Spleen (tissue), 11 donors: ENCODE data around the gene C21orf91. TPM values are rescaled to one million over a fixed set of nuclear protein-coding genes. Genes with fewer than 3 reads are reported as not detected.

ENCODE experiments used
- DNase-seq: peaks from one replicate; pipeline ENCODE4 v3.0.0-alpha.2; 2020
- H3K27ac ChIP-seq, 8 donors: fragments of 200-600 bp; sonication (generic) in 7 of 8; 1 replicate in 4 of 8; 2 replicates in 4 of 8; pipeline versions ENCODE4 v1.5.0 to v1.8.0; 2016 to 2021; ENCODE audit warnings: inconsistent platforms in 4 of 8, mild to moderate bottlenecking in 4 of 8, moderate library complexity in 1 of 8
- H3K27me3 ChIP-seq, 7 donors: fragments of 200-600 bp; sonication (generic) in 6 of 7; replicated peaks in 1 of 7; 1 replicate in 4 of 7; 2 replicates in 3 of 7; pipeline versions ENCODE4 v1.5.0 to v1.8.0; 2016 to 2021; ENCODE audit warnings: inconsistent platforms in 3 of 7, mild to moderate bottlenecking in 1 of 7
- H3K36me3 ChIP-seq, 6 donors: fragments of 200-600 bp; sonication (generic) in 5 of 6; 1 replicate in 4 of 6; 2 replicates in 2 of 6; pipeline versions ENCODE4 v1.5.0 to v1.8.0; 2016 to 2021; ENCODE audit warnings: inconsistent platforms in 2 of 6
- H3K4me1 ChIP-seq, 6 donors: fragments of 200-600 bp; sonication (generic) in 5 of 6; 1 replicate in 3 of 6; 2 replicates in 3 of 6; pipeline versions ENCODE4 v1.5.0 to v1.8.0; 2016 to 2021; ENCODE audit warnings: inconsistent platforms in 3 of 6
- H3K4me3 ChIP-seq, 8 donors: fragments of 200-600 bp; sonication (generic) in 7 of 8; 1 replicate in 4 of 8; 2 replicates in 4 of 8; pipeline versions ENCODE4 v1.5.0 to v1.8.0; 2016 to 2021; ENCODE audit warnings: inconsistent platforms in 4 of 8, mild to moderate bottlenecking in 4 of 8, moderate library complexity in 2 of 8
- H3K9me3 ChIP-seq, 8 donors: fragments of 200-600 bp; sonication (generic) in 7 of 8; 1 replicate in 4 of 8; 2 replicates in 4 of 8; pipeline versions ENCODE4 v1.5.0 to v1.8.0; 2016 to 2021; ENCODE audit warnings: inconsistent platforms in 4 of 8
- CTCF ChIP-seq, 11 experiments: fragments of 200-600 bp in 7 of 11; fragments of 450-650 bp in 4 of 11; sonication (generic) in 4 of 11; IDR thresholded peaks in 8 of 11; conservative IDR thresholded peaks in 3 of 11; 1 replicate in 7 of 11; 2 replicates in 4 of 11; pipeline versions ENCODE4 v1.4.0 to v1.8.0; 2016 to 2021; ENCODE audit warnings: antibody characterized with exemption in 11 of 11, inconsistent platforms in 4 of 11, mild to moderate bottlenecking in 1 of 11
- POLR2A ChIP-seq, 3 donors: fragments of 450-650 bp; IDR thresholded peaks; one replicate each; pipeline ENCODE4 v1.5.1; 2017; ENCODE audit warnings: antibody characterized with exemption in 3 of 3, mild to moderate bottlenecking in 1 of 3
- POLR2AphosphoS5 ChIP-seq, 3 donors: sonication (generic); formaldehyde crosslinking; IDR thresholded peaks; one replicate each; pipeline ENCODE4 v1.5.1; 2017; ENCODE audit warnings: antibody characterized with exemption in 3 of 3
- WGBS, 5 donors: extraction: QIAGEN DNeasy Blood & Tissue Kit in 3 of 5; methylation state at CpG; one replicate each; pipeline versions ENCODE4 v1.1.5 to v1.1.7; 2013 to 2018; 5-methylcytosine and 5-hydroxymethylcytosine counted together
- intact Hi-C: fragments of 100-400 bp; cut with DNase I; formaldehyde crosslinking; loops from one replicate; pipeline ENCODE4 v1.15.0; 2023; ENCODE audit warnings: low total_unique reads
- polyA plus RNA-seq, 3 donors: library from polyadenylated mRNA; stranded (reverse); fragments of 200-250 nt; gene quantifications; one replicate each; pipeline ENCODE4 v1.2.1, GENCODE V29; 2013
- total RNA-seq, 7 donors: library from RNA; depleted of rRNA in 3 of 7; stranded (reverse); fragments of >200 nt in 3 of 7; fragmentation: NEBNext Ultra II Directional in 4 of 7; extraction: Animal tissue kit (Norgen Biotek cat#: 25700) in 4 of 7; gene quantifications; one replicate each; pipeline versions ENCODE4 v1.1.0 to v1.2.1, GENCODE V29; 2016 to 2021
- donor health status: healthy with polysubstance abuse.
- donor health status: DM: no; HTN: no; CAD: no; lungs with moderate emphysema.
- donor health status: DM: no; HTN: no; CAD: no.
- donor health status: Bipolar disorder and iron deficiency.
- donor health status: healthy.
- donor health status: DM: no; HTN: no; CAD: no.
- donor health status: DM: yes; HTN: yes; CAD: no.

C21orf91 gene
- total and polyA plus RNA-seq, 10 donors: 4.2 to 28.6 (median 17.9) TPM

DNA sequence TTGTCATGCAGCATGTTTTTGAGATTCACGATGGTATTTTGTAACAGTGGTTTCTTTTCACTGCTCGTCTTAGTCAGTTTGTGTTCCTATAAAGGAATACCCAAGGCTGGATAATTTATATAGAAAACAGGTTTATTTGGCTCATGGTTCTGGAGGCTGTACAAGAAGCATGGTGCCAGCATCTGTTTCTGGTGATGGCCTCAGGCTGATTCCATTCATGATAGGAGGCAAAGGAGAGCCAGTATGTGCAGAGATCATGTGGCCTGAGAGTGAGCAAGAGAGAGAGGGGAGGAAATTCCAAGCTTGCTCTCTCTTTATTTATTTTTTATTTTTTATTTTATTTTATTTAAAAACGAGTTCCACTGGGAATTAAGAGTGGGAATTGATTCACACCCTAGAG is 2.0 kb upstream of the C21orf91 start:
- intact Hi-C loops: loop anchor here (10.0 kb wide), 1 partner anchor 206 kb away; the partner anchor contains the start of gene BTG3
- WGBS, 5 donors: 87 to 90% (median 89%) methylated on average over 3 of the region's 3 CpGs

GRCh38 chr21:17819877-17820229 is 697 bp upstream of the C21orf91 start:
- H3K9me3 ChIP-seq: no peaks in the 10 kb centered on the region
- WGBS, 5 donors: 0 to 2% (median 1%) methylated on average over 6 of the region's 6 CpGs
- H3K4me3 ChIP-seq: peak overlapping the region; percentile 48 to 89 (median 80)
- H3K4me1 ChIP-seq: peaks cover 23 to 53% (median 43%) of the 10 kb centered on the region in 6 donors
- no peaks in the 10 kb centered on the region for H3K27me3 ChIP-seq
- peaks cover 0 to 19% (median 7%) of the 10 kb centered on the region in 6 donors for H3K36me3 ChIP-seq
- H3K27ac ChIP-seq: peak overlapping the region; percentile 89 to 96 (median 95)
- DNase-seq: no peak
- TF ChIP-seq POLR2A (IDR thresholded peaks at IDR 0.05) (no peak), POLR2AphosphoS5 (IDR thresholded peaks at IDR 0.05) (no peak), CTCF (IDR thresholded peaks at IDR 0.05 in 8 of 11, conservative IDR thresholded peaks at IDR 0.05 in 3 of 11) (peak in 4 of 11 experiments; percentile 12 to 37 (median 16))
- intact Hi-C loops: loop anchor here (10.0 kb wide), 1 partner anchor 205 kb away; the partner anchor contains the start of gene BTG3

More for the DNA sequence above, 2.0 kb upstream of the C21orf91 start:
- TF ChIP-seq POLR2A (IDR thresholded peaks at IDR 0.05): no peak
- TF ChIP-seq CTCF (IDR thresholded peaks at IDR 0.05 in 8 of 11, conservative IDR thresholded peaks at IDR 0.05 in 3 of 11): no peak
- no peak for TF ChIP-seq POLR2AphosphoS5 (IDR thresholded peaks at IDR 0.05)
- no peak for DNase-seq
- Histone ChIP-seq H3K36me3 (peaks cover 0 to 6% (median 2%) of the 10 kb centered on the region in 6 donors), H3K9me3 (no peaks in the 10 kb centered on the region), H3K27ac (peak overlapping the region in 5 of 8 donors; percentile 93 to 96 (median 95)), H3K4me1 (peaks cover 23 to 40% (median 32%) of the 10 kb centered on the region in 6 donors), H3K27me3 (no peaks in the 10 kb centered on the region), H3K4me3 (no peak overlapping the region)

GRCh38 chr21:17818186-17819113 is 706 bp downstream of the C21orf91 start:
- WGBS, 5 donors: 0% methylated on average over 31 to 56 of the region's 56 CpGs
- Histone ChIP-seq H3K4me3 (peak overlapping the region; percentile 48 to 89 (median 80)), H3K9me3 (no peaks in the 10 kb centered on the region), H3K27me3 (no peaks in the 10 kb centered on the region), H3K4me1 (peaks cover 23 to 67% (median 54%) of the 10 kb centered on the region in 6 donors), H3K27ac (peak overlapping the region; percentile 89 to 96 (median 95)), H3K36me3 (peaks cover 0 to 33% (median 11%) of the 10 kb centered on the region in 6 donors)
- TF ChIP-seq POLR2AphosphoS5 (IDR thresholded peaks at IDR 0.05) (peak in 1 of 3 donors; percentile 5), POLR2A (IDR thresholded peaks at IDR 0.05) (peak in 1 of 3 donors; percentile 21), CTCF (IDR thresholded peaks at IDR 0.05 in 8 of 11, conservative IDR thresholded peaks at IDR 0.05 in 3 of 11) (no peak)
- intact Hi-C loops: no loop called here
- DNase-seq: peak; percentile 93

- peaks cover 0 to 84% (median 50%) of the 10 kb centered on the region in 6 donors for H3K36me3 ChIP-seq
- DNase-seq: no peak
- WGBS, 5 donors: 94 to 99% (median 96%) methylated on average over 2 of the region's 2 CpGs
- no peak overlapping the region for H3K27ac ChIP-seq
- H3K4me1 ChIP-seq: peaks cover 16 to 79% (median 52%) of the 10 kb centered on the region in 6 donors
- H3K4me3 ChIP-seq: no peak overlapping the region
- TF ChIP-seq POLR2A (IDR thresholded peaks at IDR 0.05) (no peak), CTCF (IDR thresholded peaks at IDR 0.05 in 8 of 11, conservative IDR thresholded peaks at IDR 0.05 in 3 of 11) (no peak), POLR2AphosphoS5 (IDR thresholded peaks at IDR 0.05) (no peak)
- peaks cover 3 to 17% (median 13%) of the 10 kb centered on the region in 8 donors for H3K9me3 ChIP-seq
- no peaks in the 10 kb centered on the region for H3K27me3 ChIP-seq
- intact Hi-C loops: no loop called here
These were observed 5.8 kb downstream of the C21orf91 start for GRCh38 chr21:17813353-17813752.
